GM12801 (cell line): ENCODE results near the gene CTBP2.

Experiments used
- TF ChIP-seq, protein P1 (sequence below): IDR thresholded peaks from one replicate; pipeline ENCODE4 v1.5.1; 2011; ENCODE audit warnings: control low read depth; ENCODE audit not compliant: insufficient read length; ENCODE audit errors: extremely low read depth

CTBP2 gene

DNA sequence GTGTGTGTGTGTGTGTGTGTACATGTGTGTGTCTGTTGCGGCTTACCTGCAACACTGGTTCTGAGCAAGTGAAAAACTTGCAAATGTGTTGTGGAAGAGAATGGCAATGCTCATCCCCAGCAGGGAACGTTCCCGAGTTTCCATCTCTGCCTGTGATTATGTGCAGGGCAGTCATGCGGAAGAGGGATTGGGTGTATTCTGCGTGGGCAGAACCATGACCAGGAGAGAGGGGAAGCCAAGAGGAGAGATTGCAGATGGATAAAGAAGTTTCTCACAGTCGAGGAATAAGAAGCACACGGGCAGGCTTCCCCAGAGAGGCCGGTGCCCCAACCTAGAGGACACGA is 99.9 kb downstream of the CTBP2 start:
- TF ChIP-seq, protein P1, sequence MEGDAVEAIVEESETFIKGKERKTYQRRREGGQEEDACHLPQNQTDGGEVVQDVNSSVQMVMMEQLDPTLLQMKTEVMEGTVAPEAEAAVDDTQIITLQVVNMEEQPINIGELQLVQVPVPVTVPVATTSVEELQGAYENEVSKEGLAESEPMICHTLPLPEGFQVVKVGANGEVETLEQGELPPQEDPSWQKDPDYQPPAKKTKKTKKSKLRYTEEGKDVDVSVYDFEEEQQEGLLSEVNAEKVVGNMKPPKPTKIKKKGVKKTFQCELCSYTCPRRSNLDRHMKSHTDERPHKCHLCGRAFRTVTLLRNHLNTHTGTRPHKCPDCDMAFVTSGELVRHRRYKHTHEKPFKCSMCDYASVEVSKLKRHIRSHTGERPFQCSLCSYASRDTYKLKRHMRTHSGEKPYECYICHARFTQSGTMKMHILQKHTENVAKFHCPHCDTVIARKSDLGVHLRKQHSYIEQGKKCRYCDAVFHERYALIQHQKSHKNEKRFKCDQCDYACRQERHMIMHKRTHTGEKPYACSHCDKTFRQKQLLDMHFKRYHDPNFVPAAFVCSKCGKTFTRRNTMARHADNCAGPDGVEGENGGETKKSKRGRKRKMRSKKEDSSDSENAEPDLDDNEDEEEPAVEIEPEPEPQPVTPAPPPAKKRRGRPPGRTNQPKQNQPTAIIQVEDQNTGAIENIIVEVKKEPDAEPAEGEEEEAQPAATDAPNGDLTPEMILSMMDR = no peak

DNA sequence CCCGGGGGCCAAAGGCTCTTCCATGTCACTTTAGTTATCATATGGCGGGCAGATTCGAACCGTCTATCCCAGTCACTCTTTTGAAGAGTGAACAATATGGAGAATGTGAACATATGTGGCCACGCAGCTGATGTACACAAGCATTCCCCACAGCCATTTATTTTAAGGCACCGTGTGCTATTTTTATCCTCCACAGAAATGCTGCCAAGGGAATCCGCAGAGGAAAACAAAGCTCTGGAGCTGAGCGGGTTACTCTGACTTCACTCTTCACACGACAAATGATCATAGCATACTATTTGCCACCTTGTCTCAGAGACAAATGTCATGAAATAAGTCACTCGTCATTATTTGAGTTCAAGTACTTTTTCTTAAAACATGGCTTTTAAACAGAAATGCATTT is 100.3 kb downstream of the CTBP2 start:
- TF ChIP-seq, protein P1 = no peak

GRCh38 chr10:125057158-125058001 is 103.0 kb downstream of the CTBP2 start:
- TF ChIP-seq, protein P1 = no peak

- TF ChIP-seq, protein P1 = no peak
These were observed 103.9 kb downstream of the CTBP2 start for GRCh38 chr10:125056161-125057132.

DNA sequence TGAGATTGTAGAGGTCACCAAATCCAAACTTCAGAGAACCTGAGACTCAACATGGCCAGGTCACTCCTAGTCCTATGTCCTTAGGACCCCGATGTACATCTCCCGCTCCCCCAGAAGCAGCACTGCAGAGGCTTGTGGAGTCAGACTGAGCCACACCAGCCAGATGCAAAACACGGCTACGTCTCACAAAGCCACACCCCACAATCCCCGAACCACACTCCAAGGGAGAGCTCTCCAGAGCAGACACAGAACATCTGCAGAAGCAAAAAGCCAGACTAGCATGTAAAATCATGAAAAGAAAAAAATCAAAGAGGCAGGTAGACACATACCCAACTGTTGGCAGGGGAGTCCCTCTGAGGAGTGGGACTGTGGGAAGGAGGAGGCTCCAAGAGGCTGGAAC is 104.9 kb downstream of the CTBP2 start:
- TF ChIP-seq, protein P1 = no peak

GRCh38 chr10:125054669-125055268 is 105.6 kb downstream of the CTBP2 start:
- TF ChIP-seq, protein P1 = no peak

- TF ChIP-seq, protein P1 = no peak
These were observed 106.1 kb downstream of the CTBP2 start for GRCh38 chr10:125054216-125054615.
